DOHH2 (cell line): ENCODE measurements around the gene LAPTM5.

Experiments
- CTCF ChIP-seq: fragments of 200-600 bp; sonication (generic); IDR thresholded peaks from one replicate; pipeline ENCODE4 v1.5.1; 2014; ENCODE audit warnings: antibody characterized with exemption, mild to moderate bottlenecking, low read depth, low read length; ENCODE audit not compliant: poor library complexity, severe bottlenecking
- EZH2phosphoT487 ChIP-seq: fragments of 200-600 bp; sonication (generic); IDR thresholded peaks from 2 replicates; pipeline ENCODE4 v1.6.1; 2017; ENCODE audit warnings: borderline replicate concordance, mild to moderate bottlenecking, antibody characterized with exemption, low read length, moderate library complexity, mixed read lengths

DNA sequence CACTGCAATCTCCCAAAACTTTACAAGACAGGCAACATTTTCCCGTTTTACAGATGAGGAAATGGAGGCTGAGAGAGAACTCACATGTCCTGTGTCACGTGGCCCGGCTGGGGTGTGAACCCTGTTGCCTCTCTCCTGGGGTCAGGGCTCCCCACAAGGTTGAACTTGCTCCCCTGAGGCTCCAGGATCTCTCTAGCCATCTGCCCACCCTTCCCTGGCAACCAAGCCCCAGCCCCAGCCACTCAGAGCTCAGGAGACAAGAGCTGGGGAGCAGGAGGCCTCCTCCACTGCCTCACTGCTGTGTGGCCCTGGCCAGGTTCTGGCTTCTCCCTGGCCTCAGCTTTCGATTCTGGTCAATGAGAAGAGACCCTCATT is 11.8 kb downstream of the LAPTM5 start:
- TF ChIP-seq CTCF (no peak), EZH2phosphoT487 (no peak)
